Neural cell (in vitro differentiated cells): ENCODE results near the gene ANKRD31. TPM values are rescaled to one million over a fixed set of nuclear protein-coding genes. Genes with fewer than 3 reads are reported as not detected.

ENCODE experiments used
- H2AFZ ChIP-seq: fragments of 200-600, 300-800 bp; sonication (generic), shearing (Covaris generic); 2 replicates; pipeline ENCODE4 v1.6.0; 2014; ENCODE audit warnings: low read depth, mild to moderate bottlenecking, antibody characterized with exemption, low read length, moderate library complexity
- H3F3A ChIP-seq: fragments of 200-600 bp; shearing (Covaris generic); 2 replicates; pipeline ENCODE4 v1.6.1; 2016; ENCODE audit warnings: mild to moderate bottlenecking, moderate library complexity, mixed read lengths, antibody characterized with exemption, low read length; ENCODE audit not compliant: insufficient read depth, poor library complexity, severe bottlenecking
- H3K27ac ChIP-seq: fragments of 200-600, 300-800 bp; sonication (generic), shearing (Covaris generic); 2 replicates; pipeline ENCODE4 v1.5.1; 2014; ENCODE audit warnings: mild to moderate bottlenecking, low read length, moderate library complexity
- H3K27me3 ChIP-seq: fragments of 300-800, 200-600 bp; sonication (generic), shearing (Covaris generic); 2 replicates; pipeline ENCODE4 v1.6.0; 2014; ENCODE audit warnings: mild to moderate bottlenecking, low read depth, low read length, moderate library complexity; ENCODE audit not compliant: insufficient read depth
- H3K36me3 ChIP-seq: fragments of 300-800, 200-600 bp; sonication (generic), shearing (Covaris generic); 2 replicates; pipeline ENCODE4 v1.5.1; 2014; ENCODE audit warnings: mild to moderate bottlenecking, antibody characterized with exemption, low read length, moderate library complexity; ENCODE audit not compliant: insufficient read depth
- H3K4me2 ChIP-seq: fragments of 300-800, 200-600 bp; sonication (generic), shearing (Covaris generic); 2 replicates; pipeline ENCODE4 v1.6.0; 2014; ENCODE audit warnings: mild to moderate bottlenecking, low read length
- H3K4me3 ChIP-seq: fragments of 300-800, 200-600 bp; sonication (generic), shearing (Covaris generic); 2 replicates; pipeline ENCODE4 v1.5.1; 2014; ENCODE audit warnings: mild to moderate bottlenecking, low read length, moderate library complexity
- H3K79me2 ChIP-seq: fragments of 200-600 bp; shearing (Covaris generic); replicated peaks from 2 replicates; pipeline ENCODE4 v1.6.0; 2014; ENCODE audit warnings: mild to moderate bottlenecking, low read length, moderate library complexity; ENCODE audit not compliant: insufficient read depth
- H3K9ac ChIP-seq: fragments of 300-800, 200-600 bp; sonication (generic), shearing (Covaris generic); 2 replicates; pipeline ENCODE4 v1.6.1; 2016; ENCODE audit warnings: mild to moderate bottlenecking, low read length, mixed read lengths
- H3K9me2 ChIP-seq: fragments of 200-600 bp; shearing (Covaris generic); 2 replicates; pipeline ENCODE4 v1.6.1; 2016; ENCODE audit warnings: mild to moderate bottlenecking, low read length, mixed read lengths; ENCODE audit not compliant: insufficient read depth
- H3K9me3 ChIP-seq: fragments of 200-600, 300-800 bp; sonication (generic), shearing (Covaris generic); 2 replicates; pipeline ENCODE4 v1.6.1; 2016; ENCODE audit warnings: mild to moderate bottlenecking, mixed run types, low read length, moderate library complexity, mixed read lengths
- H4K20me1 ChIP-seq: fragments of 200-600 bp; shearing (Covaris generic); 2 replicates; pipeline ENCODE4 v1.6.1; 2016; ENCODE audit warnings: mild to moderate bottlenecking, mixed run types; ENCODE audit not compliant: insufficient read depth
- CTCF ChIP-seq: fragments of 450-650 bp; IDR thresholded peaks from 2 replicates; pipeline ENCODE4 v1.5.1; 2014; ENCODE audit warnings: antibody characterized with exemption, mild to moderate bottlenecking, moderate library complexity; ENCODE audit not compliant: poor library complexity, severe bottlenecking
- EP300 ChIP-seq: fragments of 450-650 bp; conservative IDR thresholded peaks from 2 replicates; pipeline ENCODE4 v1.6.1; 2014; ENCODE audit warnings: antibody characterized with exemption, mild to moderate bottlenecking, moderate library complexity; ENCODE audit not compliant: poor library complexity, severe bottlenecking
- EZH2 ChIP-seq: fragments of 200-600, 300-800 bp; shearing (Covaris generic), sonication (generic); IDR thresholded peaks from 2 replicates; pipeline ENCODE4 v1.6.1; 2014; ENCODE audit warnings: antibody characterized with exemption, low read length, borderline replicate concordance, mild to moderate bottlenecking; ENCODE audit not compliant: insufficient read depth, poor library complexity, severe bottlenecking
- POLR2AphosphoS5 ChIP-seq: IDR thresholded peaks from 2 replicates; pipeline ENCODE4 v1.6.1; 2012
- RAD21 ChIP-seq: fragments of 450-650 bp; conservative IDR thresholded peaks from 2 replicates; pipeline ENCODE4 v1.6.1; 2014; ENCODE audit warnings: antibody characterized with exemption, mild to moderate bottlenecking, moderate library complexity
- REST ChIP-seq: IDR thresholded peaks from 2 replicates; pipeline ENCODE4 v1.6.1; 2012; ENCODE audit warnings: borderline replicate concordance
- SMC3 ChIP-seq: fragments of 450-650 bp; conservative IDR thresholded peaks from 2 replicates; pipeline ENCODE4 v1.6.1; 2014; ENCODE audit warnings: antibody characterized with exemption, mild to moderate bottlenecking, moderate library complexity; ENCODE audit not compliant: poor library complexity
- TAF1 ChIP-seq: IDR thresholded peaks from 2 replicates; pipeline ENCODE4 v1.6.1; 2012; ENCODE audit warnings: low read depth
- polyA plus RNA-seq: library from polyadenylated mRNA; depleted of rRNA; stranded (reverse); fragments of >200 nt; gene quantifications from 2 replicates; pipeline ENCODE4 v1.2.3, GENCODE V29; 2014

The ANKRD31 gene
- polyA plus RNA-seq, 1 donor from 2014 or later = 0.62 TPM

GRCh38 chr5:75044406-75044805, 192.3 kb downstream of the ANKRD31 start:
- Histone ChIP-seq H4K20me1 (no peaks in the 10 kb centered on the region), H3K4me3 (no peak overlapping the region), H3K27me3 (no peaks in the 10 kb centered on the region), H3K9ac (no peak overlapping the region), H3K36me3 (no peaks in the 10 kb centered on the region), H2AFZ (no peak overlapping the region), H3F3A (no peaks in the 10 kb centered on the region), H3K9me3 (no peaks in the 10 kb centered on the region), H3K9me2 (no peaks in the 10 kb centered on the region), H3K27ac (no peak overlapping the region), H3K4me2 (no peak overlapping the region), H3K79me2 (no peaks in the 10 kb centered on the region)
- no peak for TF ChIP-seq REST
- no peak for TF ChIP-seq EZH2
- no peak for TF ChIP-seq TAF1
- no peak for TF ChIP-seq EP300
- TF ChIP-seq POLR2AphosphoS5 = no peak
- TF ChIP-seq CTCF = no peak

- Histone ChIP-seq H3K9me2 (no peaks in the 10 kb centered on the region), H3K36me3 (no peaks in the 10 kb centered on the region), H3K4me3 (no peak overlapping the region), H3F3A (no peaks in the 10 kb centered on the region), H3K9ac (no peak overlapping the region), H2AFZ (no peak overlapping the region), H4K20me1 (no peaks in the 10 kb centered on the region), H3K27ac (no peak overlapping the region), H3K4me2 (no peak overlapping the region), H3K79me2 (no peaks in the 10 kb centered on the region), H3K27me3 (no peaks in the 10 kb centered on the region), H3K9me3 (no peaks in the 10 kb centered on the region)
- TF ChIP-seq POLR2AphosphoS5 = no peak
- no peak for TF ChIP-seq TAF1
- TF ChIP-seq EZH2 = no peak
These were observed 192.9 kb downstream of the ANKRD31 start for GRCh38 chr5:75043633-75044264.

- Histone ChIP-seq H4K20me1 (no peaks in the 10 kb centered on the region), H3K9ac (no peak overlapping the region), H3K9me2 (no peaks in the 10 kb centered on the region), H3K9me3 (no peaks in the 10 kb centered on the region), H3K36me3 (no peaks in the 10 kb centered on the region), H3F3A (no peaks in the 10 kb centered on the region), H3K79me2 (no peaks in the 10 kb centered on the region), H3K27ac (no peak overlapping the region), H3K4me2 (no peak overlapping the region), H3K27me3 (no peaks in the 10 kb centered on the region), H2AFZ (no peak overlapping the region), H3K4me3 (no peak overlapping the region)
- TF ChIP-seq SMC3 (no peak), RAD21 (no peak), REST (no peak), EP300 (no peak), POLR2AphosphoS5 (no peak), TAF1 (no peak)
These were observed 194.2 kb downstream of the ANKRD31 start for GRCh38 chr5:75042522-75042921.
